IMR-90 (cell line): ENCODE data around the gene PTPRK. TPM values are rescaled to one million over a fixed set of nuclear protein-coding genes. Genes with fewer than 3 reads are reported as not detected.

Source experiments
- ATAC-seq: fragments of 200-7000 bp; cut with Tn5 transposase; 2 replicates; pipeline ENCODE4 v1.9.1; 2020; ENCODE audit warnings: low read depth, mild to moderate bottlenecking, moderate library complexity
- BruUV-seq: library from RNA; stranded (reverse); fragments of 400-500 nt; replicated peaks from 2 replicates; lab custom pipeline; 2021; lab: Mats Ljungman, UMichigan
- CTCF ChIA-PET: fragments of 300-600 bp; formaldehyde crosslinking; extraction: SDS; loops from one replicate; lab custom pipeline; 2021; ENCODE audit warnings: antibody characterized with exemption; lab: Yijun Ruan, JAX
- POLR2A ChIA-PET: fragments of 300-600 bp; sonication (Branson Sonifier 250); formaldehyde crosslinking; loops from one replicate; lab custom pipeline; 2022; ENCODE audit warnings: antibody characterized with exemption; ENCODE audit not compliant: unreplicated experiment; lab: Charles Lee
- DNase-seq: peaks from one replicate; pipeline ENCODE4 v3.0.0; 2013
- H2AFZ ChIP-seq: replicated peaks from 2 replicates; pipeline ENCODE3; 2013; ENCODE audit warnings: low read length, mild to moderate bottlenecking; ENCODE audit not compliant: poor library complexity
- H2AK5ac ChIP-seq: 2 replicates; pipeline ENCODE4 v1.6.1; 2013; ENCODE audit warnings: low read depth, low read length, inconsistent platforms
- H2AK9ac ChIP-seq: replicated peaks from 2 replicates; pipeline ENCODE3; 2013; ENCODE audit warnings: mild to moderate bottlenecking, low read depth, low read length, moderate library complexity; ENCODE audit not compliant: poor library complexity
- H2BK120ac ChIP-seq: 2 replicates; pipeline ENCODE4 v1.6.1; 2013; ENCODE audit warnings: low read depth, low read length, inconsistent platforms
- H2BK15ac ChIP-seq: 3 replicates; pipeline ENCODE4 v1.6.1; 2013; ENCODE audit warnings: low read depth, low read length, inconsistent platforms
- H2BK20ac ChIP-seq: 2 replicates; pipeline ENCODE4 v1.6.1; 2013; ENCODE audit warnings: low read depth, mild to moderate bottlenecking, inconsistent platforms, low read length, moderate library complexity
- H2BK5ac ChIP-seq: 2 replicates; pipeline ENCODE4 v1.6.1; 2013; ENCODE audit warnings: mild to moderate bottlenecking, low read depth, low read length, inconsistent platforms; ENCODE audit not compliant: poor library complexity, severe bottlenecking
- H3K14ac ChIP-seq: replicated peaks from 2 replicates; pipeline ENCODE4 v1.6.1; 2013; ENCODE audit warnings: low read depth, low read length, inconsistent platforms
- H3K18ac ChIP-seq: 2 replicates; pipeline ENCODE4 v1.6.1; 2013; ENCODE audit warnings: low read depth, low read length, control low read depth
- H3K23ac ChIP-seq: 2 replicates; pipeline ENCODE4 v1.6.1; 2013; ENCODE audit warnings: low read depth, low read length, inconsistent platforms
- H3K27ac ChIP-seq: 2 replicates; pipeline ENCODE4 v1.5.1; 2013; ENCODE audit warnings: mild to moderate bottlenecking, control low read depth, low read length; ENCODE audit not compliant: insufficient read depth
- H3K27me3 ChIP-seq: 2 replicates; pipeline ENCODE4 v1.6.1; 2013; ENCODE audit warnings: low read length; ENCODE audit not compliant: control insufficient read depth, insufficient read depth
- H3K36me3 ChIP-seq: 2 replicates; pipeline ENCODE4 v1.6.1; 2013; ENCODE audit warnings: low read length, mixed read lengths; ENCODE audit not compliant: control insufficient read depth, insufficient read depth
- H3K4ac ChIP-seq: 2 replicates; pipeline ENCODE4 v1.6.1; 2013; ENCODE audit warnings: low read depth, low read length, inconsistent platforms
- H3K4me1 ChIP-seq: 2 replicates; pipeline ENCODE4 v1.6.1; 2013; ENCODE audit warnings: low read length, mixed read lengths; ENCODE audit not compliant: control insufficient read depth, insufficient read depth
- H3K4me2 ChIP-seq: 2 replicates; pipeline ENCODE4 v1.6.1; 2013; ENCODE audit warnings: low read depth, mild to moderate bottlenecking, control low read depth, low read length, moderate library complexity
- H3K4me3 ChIP-seq: 2 replicates; pipeline ENCODE4 v1.5.1; 2013; ENCODE audit warnings: low read depth, mild to moderate bottlenecking, control low read depth, low read length, moderate library complexity; ENCODE audit not compliant: insufficient read depth
- H3K56ac ChIP-seq: 2 replicates; pipeline ENCODE4 v1.6.1; 2013; ENCODE audit warnings: low read length, inconsistent platforms; ENCODE audit not compliant: insufficient read depth; ENCODE audit errors: extremely low read depth
- H3K79me1 ChIP-seq, 2 experiments: 2 replicates each; pipeline ENCODE4 v1.6.1; 2013; ENCODE audit warnings: low read length in 2 of 2, inconsistent platforms in 1 of 2, low read depth in 1 of 2
- H3K9ac ChIP-seq: 2 replicates; pipeline ENCODE4 v1.6.1; 2013; ENCODE audit warnings: low read depth, low read length, control low read depth
- H3K9me1 ChIP-seq: 2 replicates; pipeline ENCODE4 v1.6.1; 2013; ENCODE audit warnings: low read length, inconsistent platforms; ENCODE audit not compliant: insufficient read depth
- H3K9me3 ChIP-seq: 2 replicates; pipeline ENCODE4 v1.6.1; 2013; ENCODE audit warnings: low read length; ENCODE audit not compliant: control insufficient read depth, insufficient read depth
- H4K20me1 ChIP-seq: 2 replicates; pipeline ENCODE4 v1.6.1; 2013; ENCODE audit warnings: low read length, inconsistent platforms; ENCODE audit not compliant: insufficient read depth
- H4K5ac ChIP-seq: 2 replicates; pipeline ENCODE4 v1.6.1; 2013; ENCODE audit warnings: mild to moderate bottlenecking, low read depth, low read length, control low read depth
- H4K8ac ChIP-seq, 2 experiments: 2 replicates each; pipeline ENCODE4 v1.6.1; 2013; ENCODE audit warnings: low read depth in 2 of 2, low read length in 2 of 2, control low read depth in 1 of 2, inconsistent platforms in 1 of 2
- H4K91ac ChIP-seq: 2 replicates; pipeline ENCODE4 v1.6.1; 2013; ENCODE audit warnings: low read depth, low read length, inconsistent platforms; ENCODE audit not compliant: insufficient read depth
- MAFK ChIP-seq: IDR thresholded peaks from 2 replicates; pipeline ENCODE4 v1.6.1; 2012; ENCODE audit warnings: low read depth, low read length, improper control_type of control experiment
- MAZ ChIP-seq: IDR thresholded peaks from 2 replicates; pipeline ENCODE4 v1.6.1; 2012; ENCODE audit warnings: low read depth, mild to moderate bottlenecking, low read length, improper control_type of control experiment, moderate library complexity, borderline replicate concordance
- NFE2L2 ChIP-seq: fragments of 150-350 bp; IDR thresholded peaks from 2 replicates; pipeline ENCODE4 v1.6.1; 2016; ENCODE audit warnings: low read depth, mild to moderate bottlenecking, low read length
- RCOR1 ChIP-seq: IDR thresholded peaks from 2 replicates; pipeline ENCODE4 v1.6.1; 2012; ENCODE audit warnings: mild to moderate bottlenecking, low read length, improper control_type of control experiment; ENCODE audit not compliant: insufficient replicate concordance
- WGBS, 2 experiments: methylation state at CpG; one replicate each; pipeline versions ENCODE4 v1.1.5 to v1.1.7; 2013; ENCODE audit warnings: missing lambda C conversion rate in 2 of 2; ENCODE audit not compliant: insufficient read length in 1 of 2; ENCODE audit errors: extremely low coverage in 2 of 2; 5-methylcytosine and 5-hydroxymethylcytosine counted together
- dilution Hi-C: fragments of 300-500 bp; cut with HindIII; formaldehyde crosslinking; loops from one replicate; pipeline ENCODE4 v1.14.3; 2018; ENCODE audit warnings: low sequenced_read_pairs; ENCODE audit not compliant: unreplicated experiment
- in situ Hi-C: fragments of 300-500 bp; cut with MboI; formaldehyde crosslinking; loops from 3 replicates; pipeline ENCODE4 v1.14.3; 2019; ENCODE audit warnings: low sequenced_read_pairs, inconsistent platforms, mixed read lengths
- intact Hi-C: fragments of 100-400 bp; cut with micrococcal nuclease; formaldehyde crosslinking; loops from 2 replicates; pipeline ENCODE4 v1.10.0; 2022
- polyA plus RNA-seq, 3 experiments: library from polyadenylated mRNA; depleted of rRNA; stranded (reverse); fragments of >200 nt; gene quantifications; 2 replicates each; pipeline ENCODE4 v1.2.3, GENCODE V29; 2012; ENCODE audit warnings: low replicate concordance in 1 of 3
- total RNA-seq: library from RNA; depleted of rRNA; stranded (reverse); fragments of >200 nt; gene quantifications from 2 replicates; pipeline ENCODE4 v1.2.3, GENCODE V29; 2012
- TF ChIP-seq, protein P1 (sequence below): fragments of 150-350 bp; IDR thresholded peaks from 2 replicates; pipeline ENCODE4 v1.6.1; 2017; ENCODE audit warnings: mild to moderate bottlenecking, antibody characterized with exemption, low read length, low read depth

Gene PTPRK
- total and polyA plus RNA-seq, 2 of the 4 experiments (the other 2 are of a cell fraction) = 18.0 to 80.8 TPM

DNA sequence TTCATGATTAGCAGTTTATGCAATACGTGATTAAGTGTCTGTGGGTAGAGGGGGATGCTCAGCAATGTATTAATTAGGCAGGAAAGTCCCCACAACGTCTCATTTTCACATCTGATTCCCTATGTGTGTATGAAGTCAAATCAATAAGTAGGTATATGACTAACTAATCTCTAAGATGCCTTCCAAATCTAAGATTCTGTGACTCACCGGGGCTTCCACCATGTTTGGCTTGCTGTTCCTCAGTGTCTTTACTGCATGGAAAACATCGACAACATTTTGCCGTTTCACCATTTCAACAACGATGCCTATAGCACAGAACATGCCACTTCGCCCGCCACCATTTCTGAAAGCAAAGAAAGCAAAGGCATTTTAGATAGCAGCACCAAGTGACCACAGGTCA is 547.6 kb downstream of the PTPRK start:
- H3K18ac ChIP-seq = no peak overlapping the region
- H4K8ac ChIP-seq = no peak overlapping the region
- no TSS peak for BruUV-seq
- in situ Hi-C loops (no loop called here), intact Hi-C loops (no loop called here), dilution Hi-C loops (no loop called here)
- H2BK20ac ChIP-seq = no peak overlapping the region
- TF ChIP-seq MAFK (no peak), RCOR1 (no peak), NFE2L2 (no peak), MAZ (no peak)
- TF ChIP-seq, protein P1, sequence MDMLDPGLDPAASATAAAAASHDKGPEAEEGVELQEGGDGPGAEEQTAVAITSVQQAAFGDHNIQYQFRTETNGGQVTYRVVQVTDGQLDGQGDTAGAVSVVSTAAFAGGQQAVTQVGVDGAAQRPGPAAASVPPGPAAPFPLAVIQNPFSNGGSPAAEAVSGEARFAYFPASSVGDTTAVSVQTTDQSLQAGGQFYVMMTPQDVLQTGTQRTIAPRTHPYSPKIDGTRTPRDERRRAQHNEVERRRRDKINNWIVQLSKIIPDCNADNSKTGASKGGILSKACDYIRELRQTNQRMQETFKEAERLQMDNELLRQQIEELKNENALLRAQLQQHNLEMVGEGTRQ = no peak
- no peak for ATAC-seq
- no peak overlapping the region for H3K14ac ChIP-seq
- peaks cover 25% of the 10 kb centered on the region for H3K36me3 ChIP-seq
- DNase-seq = no peak
- H3K4me1 ChIP-seq = peaks cover 2% of the 10 kb centered on the region; the same call in 1 of the 2 replicates
- no peaks in the 10 kb centered on the region for H3K79me1 ChIP-seq
- no peaks in the 10 kb centered on the region for H3K9me3 ChIP-seq
- no peak overlapping the region for H2BK120ac ChIP-seq
- no peak overlapping the region for H3K4ac ChIP-seq
- H2BK5ac ChIP-seq = no peak overlapping the region
- H3K9me1 ChIP-seq = no peaks in the 10 kb centered on the region
- WGBS, 2 experiments = no CpG with 5 or more reads among the region's 8 CpGs
- no peak overlapping the region for H3K4me3 ChIP-seq
- no peak overlapping the region for H4K5ac ChIP-seq
- H2AK9ac ChIP-seq = no peak overlapping the region
- CTCF ChIA-PET = no interaction called here
- no peak overlapping the region for H2BK15ac ChIP-seq
- H3K9ac ChIP-seq = no peak overlapping the region
- H4K91ac ChIP-seq = no peak overlapping the region
- H3K23ac ChIP-seq = no peak overlapping the region
- POLR2A ChIA-PET = no interaction called here
- H2AK5ac ChIP-seq = no peak overlapping the region; the same call in 1 of the 2 replicates
- H3K4me2 ChIP-seq = no peak overlapping the region
- H3K56ac ChIP-seq = no peak overlapping the region
- no peaks in the 10 kb centered on the region for H3K27me3 ChIP-seq
- no peak overlapping the region for H2AFZ ChIP-seq
- no peaks in the 10 kb centered on the region for H4K20me1 ChIP-seq
- no peak overlapping the region for H3K27ac ChIP-seq
